Lower lobe of right lung (tissue), 2 donors: Measurements from ENCODE around the gene CNDP1. TPM values are rescaled to one million over a fixed set of nuclear protein-coding genes. Genes with fewer than 3 reads are reported as not detected.

ENCODE experiments used
- ATAC-seq, 2 donors: fragments of 200-7000 bp; cut with Tn5 transposase; one replicate each; pipeline ENCODE4 v1.9.1; 2020 to 2022; ENCODE audit warnings: mild to moderate bottlenecking in 2 of 2, moderate library complexity in 2 of 2
- DNase-seq: peaks from one replicate; pipeline ENCODE4 v3.0.0-alpha.2; 2020
- H3K27ac ChIP-seq: fragments of 200-600 bp; one replicate; pipeline ENCODE4 v1.8.0; 2022
- H3K27me3 ChIP-seq: fragments of 200-600 bp; one replicate; pipeline ENCODE4 v1.8.0; 2022; ENCODE audit warnings: low read depth
- H3K36me3 ChIP-seq: fragments of 200-600 bp; one replicate; pipeline ENCODE4 v1.8.0; 2022; ENCODE audit warnings: mild to moderate bottlenecking
- H3K4me1 ChIP-seq: fragments of 200-600 bp; one replicate; pipeline ENCODE4 v1.8.0; 2022
- H3K4me3 ChIP-seq: fragments of 200-600 bp; one replicate; pipeline ENCODE4 v1.8.0; 2022; ENCODE audit warnings: mild to moderate bottlenecking
- H3K9me3 ChIP-seq: fragments of 200-600 bp; one replicate; pipeline ENCODE4 v1.8.0; 2022
- intact Hi-C: fragments of 100-400 bp; cut with DNase I; formaldehyde crosslinking; loops from one replicate; pipeline ENCODE4 v1.11.0; 2022
- total RNA-seq: library from RNA; stranded (reverse); fragmentation: NEBNext Ultra II Directional; extraction: Animal tissue kit (Norgen Biotek cat#: 25700); gene quantifications from one replicate; pipeline ENCODE4 v1.2.1, GENCODE V29; 2021
- TF ChIP-seq, protein P1 (sequence below): fragments of 200-600 bp; IDR thresholded peaks from one replicate; pipeline ENCODE4 v1.8.0; 2022; ENCODE audit warnings: antibody characterized with exemption, mild to moderate bottlenecking
- donor health status: DM: no; HTN: yes; CAD: no; lungs with severe emphysema.

Gene CNDP1
- total RNA-seq, 1 donor from 2014 or later: not detected

DNA sequence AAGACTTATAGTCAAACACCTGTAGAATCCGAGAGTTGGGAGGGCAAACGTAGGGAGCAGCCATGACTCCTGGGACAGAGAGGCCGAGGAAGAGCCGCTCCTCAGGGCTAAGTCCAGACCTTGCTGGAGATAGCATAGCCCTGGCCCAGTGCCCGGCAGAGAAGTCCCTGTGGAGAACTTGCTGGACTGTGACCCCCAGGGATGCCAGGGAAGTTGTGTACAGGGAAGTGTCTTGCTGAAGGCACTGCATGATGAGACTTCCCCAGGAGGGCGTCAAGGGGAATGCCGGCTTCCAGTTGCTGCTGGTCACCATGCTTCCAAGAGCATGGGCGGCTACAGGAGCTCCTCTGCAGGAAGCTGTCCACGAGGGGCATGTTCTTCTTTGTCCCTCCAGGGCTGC is 8.6 kb upstream of the CNDP1 start:
- H3K27ac ChIP-seq: no peak overlapping the region
- no peak for ATAC-seq
- no peaks in the 10 kb centered on the region for H3K9me3 ChIP-seq
- H3K27me3 ChIP-seq: no peaks in the 10 kb centered on the region
- H3K4me3 ChIP-seq: no peak overlapping the region
- peaks cover 7% of the 10 kb centered on the region for H3K36me3 ChIP-seq
- intact Hi-C loops: no loop called here
- TF ChIP-seq, protein P1, sequence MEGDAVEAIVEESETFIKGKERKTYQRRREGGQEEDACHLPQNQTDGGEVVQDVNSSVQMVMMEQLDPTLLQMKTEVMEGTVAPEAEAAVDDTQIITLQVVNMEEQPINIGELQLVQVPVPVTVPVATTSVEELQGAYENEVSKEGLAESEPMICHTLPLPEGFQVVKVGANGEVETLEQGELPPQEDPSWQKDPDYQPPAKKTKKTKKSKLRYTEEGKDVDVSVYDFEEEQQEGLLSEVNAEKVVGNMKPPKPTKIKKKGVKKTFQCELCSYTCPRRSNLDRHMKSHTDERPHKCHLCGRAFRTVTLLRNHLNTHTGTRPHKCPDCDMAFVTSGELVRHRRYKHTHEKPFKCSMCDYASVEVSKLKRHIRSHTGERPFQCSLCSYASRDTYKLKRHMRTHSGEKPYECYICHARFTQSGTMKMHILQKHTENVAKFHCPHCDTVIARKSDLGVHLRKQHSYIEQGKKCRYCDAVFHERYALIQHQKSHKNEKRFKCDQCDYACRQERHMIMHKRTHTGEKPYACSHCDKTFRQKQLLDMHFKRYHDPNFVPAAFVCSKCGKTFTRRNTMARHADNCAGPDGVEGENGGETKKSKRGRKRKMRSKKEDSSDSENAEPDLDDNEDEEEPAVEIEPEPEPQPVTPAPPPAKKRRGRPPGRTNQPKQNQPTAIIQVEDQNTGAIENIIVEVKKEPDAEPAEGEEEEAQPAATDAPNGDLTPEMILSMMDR: no peak
- no peak for DNase-seq
- peaks cover 6% of the 10 kb centered on the region for H3K4me1 ChIP-seq

DNA sequence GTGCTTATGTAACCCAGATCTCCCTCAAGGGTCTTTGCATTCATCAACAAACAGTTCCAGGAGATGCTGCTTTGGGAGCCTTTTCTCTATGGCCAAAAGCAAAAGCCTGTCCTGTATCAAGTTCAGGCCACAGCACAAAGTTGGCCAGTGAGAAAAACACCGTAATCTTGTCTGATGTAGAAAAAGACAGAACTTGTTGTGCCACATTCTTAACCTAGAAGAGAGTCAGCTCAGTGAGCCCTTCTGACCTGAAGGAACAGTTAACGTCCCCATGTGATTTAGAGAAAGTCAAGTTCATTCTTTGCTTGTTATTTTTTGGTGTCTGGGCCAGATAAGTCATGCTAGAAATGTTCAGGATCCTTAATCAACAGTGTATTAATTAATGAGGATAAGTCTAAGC is 7.8 kb upstream of the CNDP1 start:
- Histone ChIP-seq H3K36me3 (no peaks in the 10 kb centered on the region), H3K4me1 (peaks cover 6% of the 10 kb centered on the region), H3K27me3 (no peaks in the 10 kb centered on the region), H3K4me3 (no peak overlapping the region), H3K9me3 (no peaks in the 10 kb centered on the region), H3K27ac (no peak overlapping the region)
- ATAC-seq (peak in 1 of 2 donors; percentile 26), DNase-seq (no peak)
- TF ChIP-seq, protein P1: no peak
- intact Hi-C loops: no loop called here

DNA sequence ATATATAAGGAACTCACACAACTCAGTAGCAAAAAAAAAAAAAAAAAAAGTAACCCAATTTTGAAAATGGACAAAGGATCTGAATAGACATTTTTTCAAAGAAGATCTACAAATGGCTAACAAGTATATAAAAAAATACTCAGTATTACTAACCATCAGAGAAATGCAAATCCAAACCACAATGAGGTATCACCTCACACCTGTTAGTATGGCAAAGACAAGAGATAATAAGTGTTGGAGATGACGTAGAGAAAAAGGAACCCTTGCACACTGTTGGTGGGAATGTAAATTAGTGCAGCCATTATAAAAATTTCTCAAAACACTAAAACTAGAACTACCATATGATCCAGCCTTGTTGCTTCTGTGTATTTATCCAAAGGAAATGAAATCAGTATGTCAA is 5.8 kb upstream of the CNDP1 start:
- no peak for ATAC-seq
- Histone ChIP-seq H3K36me3 (no peaks in the 10 kb centered on the region), H3K4me1 (peaks cover 6% of the 10 kb centered on the region), H3K9me3 (no peaks in the 10 kb centered on the region), H3K27me3 (no peaks in the 10 kb centered on the region), H3K4me3 (no peak overlapping the region), H3K27ac (no peak overlapping the region)
- TF ChIP-seq, protein P1: no peak
- DNase-seq: no peak
- intact Hi-C loops: no loop called here

DNA sequence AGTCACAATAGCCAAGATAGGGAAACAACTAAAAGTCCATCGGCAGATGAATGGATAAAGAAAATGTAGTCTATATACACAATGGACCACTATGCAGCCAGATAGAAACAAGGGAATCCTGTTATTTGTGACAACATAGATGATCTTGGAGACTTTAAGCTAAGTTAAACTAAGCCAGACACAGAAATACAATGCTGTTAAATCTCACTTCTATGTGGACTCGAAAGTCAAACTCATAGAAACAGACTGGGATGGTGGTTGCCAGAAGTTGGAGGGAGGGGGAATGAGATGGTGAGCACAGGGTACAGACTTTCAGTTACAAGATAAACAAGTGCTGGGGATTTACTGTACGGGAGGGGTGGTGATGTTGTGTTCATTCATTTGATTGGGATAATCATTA is 5.4 kb upstream of the CNDP1 start:
- DNase-seq (no peak), ATAC-seq (no peak)
- H3K4me3 ChIP-seq: no peak overlapping the region
- no peaks in the 10 kb centered on the region for H3K36me3 ChIP-seq
- no peak overlapping the region for H3K27ac ChIP-seq
- H3K9me3 ChIP-seq: no peaks in the 10 kb centered on the region
- H3K4me1 ChIP-seq: peaks cover 2% of the 10 kb centered on the region
- H3K27me3 ChIP-seq: no peaks in the 10 kb centered on the region
- intact Hi-C loops: no loop called here
- TF ChIP-seq, protein P1: no peak

DNA sequence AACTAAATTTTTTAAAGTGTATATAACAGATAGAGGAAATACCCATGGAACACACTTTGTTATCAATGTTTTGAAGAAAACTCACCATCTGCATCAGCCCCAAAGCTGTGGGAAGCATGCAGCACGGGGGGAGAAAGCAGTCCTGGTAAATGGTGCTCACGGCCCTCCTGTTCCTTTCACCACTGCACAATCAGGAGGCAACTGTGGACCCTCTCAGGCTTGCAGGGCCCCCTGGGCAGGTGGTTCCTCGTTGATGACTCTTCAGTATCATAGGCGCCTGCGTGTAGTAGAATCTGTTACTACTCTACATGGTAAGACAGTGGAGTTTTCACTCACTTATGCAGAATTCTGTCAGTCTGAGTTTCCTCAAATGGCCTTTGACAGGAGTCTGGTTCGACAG is 4.9 kb upstream of the CNDP1 start:
- DNase-seq: no peak
- TF ChIP-seq, protein P1: no peak
- ATAC-seq: no peak
- Histone ChIP-seq H3K9me3 (no peaks in the 10 kb centered on the region), H3K27ac (no peak overlapping the region), H3K4me3 (no peak overlapping the region), H3K4me1 (no peaks in the 10 kb centered on the region), H3K36me3 (no peaks in the 10 kb centered on the region), H3K27me3 (no peaks in the 10 kb centered on the region)
- intact Hi-C loops: no loop called here
